Measurements from ENCODE around the gene SPATS2L.

Gene SPATS2L

DNA sequence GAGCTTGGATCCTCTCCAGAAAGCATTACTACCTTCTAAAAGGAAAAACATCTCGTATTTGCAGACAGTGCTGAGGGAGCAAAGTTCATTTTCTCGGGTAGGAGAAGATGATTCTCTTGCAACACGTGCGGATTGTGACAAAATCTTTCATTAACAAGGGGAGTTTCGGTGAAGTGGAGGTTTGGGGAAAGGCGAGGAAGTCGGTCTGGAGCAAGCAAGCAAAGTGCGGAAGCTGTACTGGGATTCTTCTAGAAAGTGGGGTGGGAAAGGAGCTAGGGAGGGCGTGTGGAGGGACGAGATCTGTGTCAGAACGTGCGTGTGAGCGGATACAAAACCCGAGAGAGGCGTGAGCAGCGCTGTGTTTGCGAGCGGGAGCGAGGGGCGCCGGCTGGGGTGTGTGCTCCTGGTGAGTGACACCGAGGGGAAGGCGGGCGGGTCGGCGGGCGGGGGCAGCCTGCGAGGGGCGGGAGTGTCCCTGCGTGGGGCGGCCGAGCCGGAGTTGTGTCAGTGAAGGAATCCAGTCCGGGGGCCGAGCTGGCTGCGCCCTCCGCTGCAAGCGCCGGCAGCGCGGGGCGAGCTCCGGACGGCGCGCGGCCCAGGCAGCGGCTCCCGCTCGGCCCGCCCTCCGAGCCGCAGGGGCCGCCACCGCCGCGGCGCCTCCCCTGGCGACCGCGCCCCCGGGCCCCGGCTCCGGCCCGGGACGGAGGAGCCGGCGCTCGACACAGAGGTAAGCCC, at the start of gene SPATS2L:
Gene SPATS2L (plus strand): TSS at position 498 of the 735 bp plus-strand sequence. CDS start 82,552 bp downstream, outside the sequence.
- DNase-seq (ENCODE audit: low read depth in 2 of 2): peak; percentile 28 to 53

- DNase-seq (ENCODE audit: low read depth in 2 of 2): no peak
These were observed 48.9 kb upstream of the SPATS2L start for GRCh38 chr2:200257570-200257969.

GRCh38 chr2:200258081-200258480, 48.4 kb upstream of the SPATS2L start:
- DNase-seq (ENCODE audit: low read depth in 2 of 2): no peak

DNA sequence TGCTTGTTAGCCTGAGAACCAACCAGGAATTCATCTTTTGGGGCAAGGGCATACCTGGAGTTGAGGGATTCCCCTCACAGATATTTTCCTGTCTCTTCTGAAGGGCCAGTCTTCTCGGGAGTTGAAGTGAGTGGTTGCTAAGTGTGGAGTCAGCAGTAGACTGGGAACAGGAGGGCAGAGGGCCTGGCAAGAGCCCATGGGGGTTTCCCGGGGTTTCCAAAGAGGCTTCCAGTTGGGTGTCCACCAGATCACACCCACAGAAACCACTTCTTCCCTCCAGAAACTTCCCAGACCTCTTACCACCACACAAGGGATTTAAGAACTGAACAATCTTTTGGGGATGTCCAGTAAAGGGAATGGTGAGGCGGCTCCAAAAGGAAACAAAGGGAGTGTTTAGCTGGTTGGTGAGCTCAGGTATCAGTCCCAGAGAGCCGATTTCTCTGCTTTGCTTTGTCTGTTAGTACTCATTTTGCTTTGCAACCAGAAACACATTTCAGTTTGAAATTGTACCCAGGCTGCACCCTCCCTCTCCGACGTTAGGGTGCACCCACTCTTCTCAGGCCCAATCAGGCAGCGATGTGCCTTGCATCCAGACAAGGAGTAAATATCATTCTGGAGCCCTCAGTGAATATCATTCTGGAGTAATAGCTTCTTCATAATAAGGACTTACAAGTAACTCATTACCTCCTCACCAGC, 47.5 kb upstream of the SPATS2L start:
- no peak for DNase-seq (ENCODE audit: low read depth in 2 of 2)

DNA sequence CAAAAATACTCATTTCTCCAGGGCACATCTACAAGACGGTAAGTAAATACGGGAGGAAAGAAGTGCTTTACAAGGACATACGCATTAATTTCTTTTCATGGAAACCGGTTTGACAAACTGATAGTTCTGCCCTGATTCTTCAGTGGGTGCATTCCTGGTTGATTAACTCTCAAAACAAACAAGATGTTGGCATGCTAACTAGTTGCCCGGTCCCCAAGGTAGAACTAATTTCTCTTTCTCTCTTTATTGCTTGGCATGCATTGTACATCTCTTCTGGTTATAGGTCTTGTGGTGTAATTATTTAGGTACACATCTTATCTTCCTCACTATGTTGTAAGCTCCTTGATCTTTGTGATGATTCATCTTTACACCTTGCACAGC, 46.9 kb upstream of the SPATS2L start:
- DNase-seq (ENCODE audit: low read depth in 2 of 2): no peak

- DNase-seq (ENCODE audit: low read depth in 2 of 2): no peak
These were observed 44.4 kb upstream of the SPATS2L start for GRCh38 chr2:200262047-200262446.

GRCh38 chr2:200263279-200263678, 43.2 kb upstream of the SPATS2L start:
- DNase-seq (ENCODE audit: low read depth in 2 of 2): no peak

DNA sequence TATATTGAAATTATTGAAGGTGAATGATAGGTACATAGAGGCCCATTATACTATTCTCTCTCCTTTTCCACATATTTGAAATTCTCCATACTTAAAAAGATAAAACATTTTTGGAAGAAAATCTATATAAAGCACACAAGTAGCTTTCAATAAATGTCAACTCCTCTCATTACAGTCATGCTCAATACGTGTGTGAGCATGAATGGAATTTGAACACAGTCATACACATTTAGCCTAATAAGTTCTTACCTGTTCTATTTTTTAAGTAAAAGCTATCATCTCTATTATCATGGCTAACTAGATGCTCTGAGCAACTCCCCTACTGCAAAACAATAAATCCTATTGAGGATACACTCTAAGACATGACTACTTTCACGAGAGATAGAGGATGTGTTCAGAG, 41.9 kb upstream of the SPATS2L start:
- DNase-seq (ENCODE audit: low read depth in 2 of 2): no peak

- no peak for DNase-seq (ENCODE audit: low read depth in 2 of 2)
These were observed 40.1 kb upstream of the SPATS2L start for GRCh38 chr2:200266406-200266805.

DNA sequence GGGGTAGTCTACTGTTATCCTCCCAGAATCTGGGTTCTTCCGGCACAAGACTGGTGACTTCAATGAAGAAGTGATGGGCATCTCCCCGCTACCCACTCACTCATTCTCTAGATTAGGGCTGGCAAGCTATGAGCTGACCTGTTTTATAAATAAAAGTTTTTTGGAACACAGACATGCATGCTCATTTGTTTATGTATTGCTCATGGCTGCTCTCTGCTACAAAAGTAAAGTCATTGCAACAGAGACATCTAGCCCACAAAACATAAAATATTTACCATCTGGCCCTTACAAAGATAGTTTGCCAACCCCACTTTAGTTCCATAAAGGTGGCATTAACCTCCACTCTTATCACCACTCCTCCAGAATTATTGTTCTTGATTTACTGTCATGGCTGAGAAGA, 39.1 kb upstream of the SPATS2L start:
- no peak for DNase-seq (ENCODE audit: low read depth in 2 of 2)

GRCh38 chr2:200270732-200271131, 35.8 kb upstream of the SPATS2L start:
- no peak for DNase-seq (ENCODE audit: low read depth in 2 of 2)

GRCh38 chr2:200272320-200272719, 34.2 kb upstream of the SPATS2L start:
- DNase-seq (ENCODE audit: low read depth in 2 of 2): no peak

- no peak for DNase-seq (ENCODE audit: low read depth in 2 of 2)
These were observed 32.1 kb upstream of the SPATS2L start for GRCh38 chr2:200274116-200275075.

GRCh38 chr2:200275295-200276013, 31.0 kb upstream of the SPATS2L start:
- DNase-seq (ENCODE audit: low read depth in 2 of 2): no peak

DNA sequence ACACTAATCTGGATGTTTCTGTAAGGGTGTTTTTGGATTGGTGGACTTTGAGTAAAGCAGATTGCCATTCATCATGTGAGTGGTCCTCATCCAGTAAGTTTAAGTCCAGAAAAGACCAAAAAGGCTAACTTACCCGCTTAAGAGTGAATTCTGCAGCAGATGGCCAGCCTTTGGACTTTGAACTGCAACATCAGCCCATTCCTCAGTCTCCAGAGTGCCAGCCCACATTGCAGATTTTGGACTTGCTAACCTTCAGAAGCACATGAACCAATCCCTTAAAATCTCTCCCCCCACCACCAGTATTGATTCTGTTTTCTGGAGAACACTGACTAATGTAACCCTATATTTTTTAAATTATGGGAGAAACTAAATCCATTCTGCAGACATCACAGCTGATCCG, 30.0 kb upstream of the SPATS2L start:
- DNase-seq (ENCODE audit: low read depth in 2 of 2): no peak

DNA sequence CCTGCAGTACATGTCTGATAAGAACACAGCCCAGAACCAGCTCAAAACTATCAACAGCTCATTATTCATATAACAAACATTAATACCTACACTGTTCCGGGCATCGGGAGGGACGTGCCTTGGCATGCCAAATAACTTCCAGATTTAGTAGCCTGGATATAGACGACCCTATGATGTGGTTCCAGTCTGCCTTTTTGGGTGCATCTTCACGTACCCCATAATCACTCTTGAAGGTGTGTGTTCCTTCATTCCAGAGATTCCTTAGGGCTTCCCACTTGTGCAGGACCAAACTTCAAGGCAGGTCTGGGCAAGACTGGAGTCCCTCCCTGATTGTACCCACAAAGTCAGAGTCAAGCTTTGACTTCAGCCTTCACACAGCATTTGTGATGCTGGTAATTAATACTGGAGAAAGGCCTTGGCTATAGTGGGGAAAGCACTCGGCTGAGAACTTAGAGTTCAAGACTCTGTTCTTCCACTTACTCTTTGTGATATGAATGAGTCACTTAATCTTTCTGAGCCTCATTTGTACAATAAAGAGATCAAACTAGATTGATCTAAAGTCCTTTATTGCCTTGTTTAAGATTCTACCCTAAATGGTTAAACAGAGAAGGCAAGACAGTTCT, 27.7 kb upstream of the SPATS2L start:
- DNase-seq (ENCODE audit: low read depth in 2 of 2): no peak

GRCh38 chr2:200279857-200280256, 26.6 kb upstream of the SPATS2L start:
- no peak for DNase-seq (ENCODE audit: low read depth in 2 of 2)

- DNase-seq (ENCODE audit: low read depth in 2 of 2): no peak
These were observed 19.9 kb upstream of the SPATS2L start for GRCh38 chr2:200286578-200286977.

- no peak for DNase-seq (ENCODE audit: low read depth in 2 of 2)
These were observed 17.6 kb upstream of the SPATS2L start for GRCh38 chr2:200288670-200289429.

DNA sequence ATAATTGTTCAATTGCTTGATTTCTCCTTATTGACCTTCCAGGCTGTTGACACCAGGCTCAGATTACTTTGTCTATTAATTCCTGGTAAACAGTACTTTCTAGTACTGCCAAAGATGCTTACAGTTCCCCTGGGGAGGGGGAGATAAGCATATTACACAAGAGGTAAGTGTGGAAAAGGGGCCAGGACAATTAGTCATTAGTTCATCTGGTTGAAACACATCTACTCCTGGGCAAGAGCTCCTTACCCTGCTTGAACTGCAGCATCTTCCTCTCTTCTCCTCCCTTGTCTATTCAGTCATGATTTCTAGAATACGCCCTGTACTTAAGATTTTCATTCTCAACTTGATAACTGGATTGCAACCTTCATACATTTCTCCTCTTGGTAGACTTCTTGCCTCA, 10.4 kb upstream of the SPATS2L start:
- DNase-seq (ENCODE audit: low read depth in 2 of 2): no peak

All from stimulated activated CD4-positive, alpha-beta T cell treated with anti-CD3 and anti-CD28 coated beads, Interleukin-1b, Interleukin-23, amount 100 ng/mL, for 4 hours (primary cell).